Activated T-cell treated with anti-CD3 and anti-CD28 coated beads, Interleukin-2, amount 50 U/mL, for 24 hours (primary cell): Measurements from ENCODE around the gene DLGAP3.
A peak's percentile ranks its signal among the peaks of the same experiment; 100 is the strongest.

Source experiments
- DNase-seq: peaks from one replicate; pipeline ENCODE4 v3.0.0-alpha.2; 2020
- H3K27ac Mint-ChIP-seq: 2 replicates; pipeline ENCODE4 v1.8.0; 2020; ENCODE audit warnings: mild to moderate bottlenecking, mixed read lengths
- H3K27me3 Mint-ChIP-seq: 2 replicates; pipeline ENCODE4 v1.8.0; 2020; ENCODE audit warnings: mixed read lengths
- H3K36me3 Mint-ChIP-seq: 2 replicates; pipeline ENCODE4 v1.8.0; 2020; ENCODE audit warnings: low read depth, mixed read lengths
- H3K4me1 Mint-ChIP-seq: 2 replicates; pipeline ENCODE4 v1.8.0; 2020; ENCODE audit warnings: low read depth, mixed read lengths
- H3K4me3 Mint-ChIP-seq: 2 replicates; pipeline ENCODE4 v1.8.0; 2020; ENCODE audit warnings: mild to moderate bottlenecking, moderate library complexity, mixed read lengths
- H3K9me3 Mint-ChIP-seq: 2 replicates; pipeline ENCODE4 v1.8.0; 2020; ENCODE audit warnings: mixed read lengths

The DLGAP3 gene

DNA sequence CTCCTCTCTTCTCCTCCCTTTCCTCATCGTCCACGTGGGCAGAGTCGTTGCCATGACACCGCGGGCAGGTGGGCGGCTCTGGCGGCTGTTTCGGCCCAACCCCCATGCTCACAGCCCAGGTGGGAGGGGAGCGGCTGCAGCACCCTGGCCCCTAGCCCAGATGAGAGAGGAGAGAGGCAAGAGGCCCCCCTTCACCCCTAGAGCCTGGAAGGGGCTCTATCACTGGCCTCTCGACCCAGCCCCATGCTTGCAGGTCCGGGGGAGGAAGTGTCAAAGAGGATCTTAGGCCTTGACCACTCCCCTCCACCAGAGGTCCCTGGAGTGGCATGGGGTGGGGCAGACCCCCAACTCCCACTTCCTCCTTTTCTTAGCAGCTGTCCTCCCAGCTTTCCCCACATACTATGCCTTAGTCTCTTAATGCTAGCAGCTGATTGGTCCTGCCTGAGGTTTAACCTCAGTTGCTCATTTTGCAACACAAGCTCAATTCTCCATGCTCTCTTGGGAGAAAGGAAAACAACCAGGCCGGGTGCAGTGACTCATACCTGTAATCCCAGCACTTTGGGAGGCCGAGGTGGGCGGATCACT is 10.4 kb downstream of the DLGAP3 start:
- Mint-ChIP-seq H3K9me3 (no peaks in the 10 kb centered on the region), H3K4me3 (no peak overlapping the region), H3K36me3 (no peaks in the 10 kb centered on the region), H3K4me1 (peaks cover 3% of the 10 kb centered on the region), H3K27me3 (peaks cover 53% of the 10 kb centered on the region), H3K27ac (no peak overlapping the region)
- DNase-seq = peak; percentile 36

DNA sequence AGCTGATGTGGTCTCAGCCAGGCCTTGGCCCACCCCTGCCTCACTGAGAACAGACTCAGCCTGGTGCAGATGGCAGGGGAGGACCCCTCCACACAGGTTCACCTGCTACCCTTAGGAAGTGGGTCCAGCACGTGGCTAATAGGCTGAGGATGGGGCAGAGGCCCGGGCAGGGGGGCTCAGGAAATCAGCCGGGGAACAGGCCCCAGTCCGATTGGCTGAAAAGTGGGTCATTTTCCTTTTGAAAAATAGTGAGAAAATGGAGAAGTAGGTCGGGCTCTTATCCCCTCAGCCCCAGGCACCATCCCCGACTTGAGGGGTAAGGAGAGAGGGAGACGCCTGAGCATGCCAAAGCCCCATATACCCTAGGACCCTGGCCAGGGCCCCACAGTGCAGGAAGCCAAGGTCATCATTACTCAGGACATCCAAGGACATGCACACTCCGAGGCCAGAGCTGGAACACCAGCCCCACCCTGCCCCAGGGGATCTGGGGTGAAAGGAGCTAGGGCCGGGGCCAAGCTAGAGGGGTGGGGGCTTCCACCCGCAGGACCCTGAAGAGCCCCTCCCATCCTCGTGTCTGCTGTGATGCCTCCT is 11.0 kb downstream of the DLGAP3 start:
- Mint-ChIP-seq H3K27ac (no peak overlapping the region), H3K36me3 (no peaks in the 10 kb centered on the region), H3K4me1 (peaks cover 3% of the 10 kb centered on the region), H3K27me3 (peaks cover 47% of the 10 kb centered on the region), H3K9me3 (no peaks in the 10 kb centered on the region), H3K4me3 (no peak overlapping the region)
- DNase-seq = no peak

DNA sequence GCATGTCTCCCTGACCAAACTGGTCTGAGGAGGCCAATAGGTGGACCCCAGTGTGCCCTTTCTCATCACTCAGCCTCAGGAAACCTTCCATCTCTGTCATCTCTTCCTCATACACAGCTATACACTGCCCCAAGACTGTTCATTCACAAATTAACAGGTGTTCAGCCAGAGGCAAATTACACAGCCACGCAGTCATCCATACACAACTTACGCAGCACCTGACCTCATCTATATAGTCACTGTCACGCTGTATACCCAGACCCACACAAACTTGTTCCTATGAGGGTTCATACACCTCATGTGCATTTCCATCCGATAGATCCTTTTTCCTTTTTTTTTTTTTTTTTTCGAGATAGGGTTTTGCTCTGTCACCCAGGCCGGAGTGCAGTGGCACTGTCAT is 12.4 kb downstream of the DLGAP3 start:
- H3K4me1 Mint-ChIP-seq = peaks cover 3% of the 10 kb centered on the region
- DNase-seq = no peak
- H3K27me3 Mint-ChIP-seq = peaks cover 33% of the 10 kb centered on the region
- no peaks in the 10 kb centered on the region for H3K9me3 Mint-ChIP-seq
- no peak overlapping the region for H3K4me3 Mint-ChIP-seq
- no peaks in the 10 kb centered on the region for H3K36me3 Mint-ChIP-seq
- H3K27ac Mint-ChIP-seq = no peak overlapping the region

DNA sequence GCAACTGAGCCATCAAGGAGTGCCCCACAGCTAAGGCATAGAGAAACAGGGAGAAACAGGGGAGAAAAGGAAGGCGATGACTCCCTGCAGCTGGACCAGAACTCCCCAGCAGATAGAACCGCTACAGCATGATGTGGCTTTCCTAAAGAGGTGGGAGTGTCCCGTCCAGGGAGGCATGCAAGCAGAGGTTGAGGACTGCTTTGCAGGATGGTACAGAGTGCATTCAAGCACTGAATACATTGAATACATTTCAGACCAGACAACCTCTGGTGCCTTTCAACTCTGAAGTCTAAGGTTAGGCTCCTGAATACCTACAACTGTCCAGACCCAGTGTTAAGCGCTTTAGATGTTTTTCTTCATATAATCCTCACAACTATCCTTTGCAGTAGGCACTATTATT is 13.3 kb downstream of the DLGAP3 start:
- Mint-ChIP-seq H3K27me3 (peaks cover 24% of the 10 kb centered on the region), H3K4me1 (peaks cover 3% of the 10 kb centered on the region), H3K27ac (no peak overlapping the region), H3K9me3 (no peaks in the 10 kb centered on the region), H3K4me3 (no peak overlapping the region), H3K36me3 (no peaks in the 10 kb centered on the region)
- no peak for DNase-seq

DNA sequence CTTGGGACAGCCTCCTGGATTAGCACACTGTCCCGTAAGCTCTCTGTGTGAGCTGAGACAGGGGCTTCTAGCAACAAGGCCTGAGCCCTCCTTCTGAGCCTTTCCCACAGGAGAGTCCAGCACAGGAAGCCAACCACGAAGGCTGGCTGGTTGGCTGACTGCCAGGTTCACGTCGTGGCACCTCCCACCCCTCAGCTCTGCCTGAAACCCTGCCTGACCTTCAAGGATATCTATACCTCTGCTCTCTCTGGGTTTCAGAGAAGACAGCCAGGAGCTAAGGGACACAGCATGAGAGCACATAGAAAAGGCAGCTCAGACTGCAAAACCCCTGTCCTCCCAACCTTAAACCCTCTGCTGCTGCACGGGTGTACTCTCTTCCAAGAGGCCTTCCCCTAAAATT is 13.9 kb downstream of the DLGAP3 start:
- no peak for DNase-seq

DNA sequence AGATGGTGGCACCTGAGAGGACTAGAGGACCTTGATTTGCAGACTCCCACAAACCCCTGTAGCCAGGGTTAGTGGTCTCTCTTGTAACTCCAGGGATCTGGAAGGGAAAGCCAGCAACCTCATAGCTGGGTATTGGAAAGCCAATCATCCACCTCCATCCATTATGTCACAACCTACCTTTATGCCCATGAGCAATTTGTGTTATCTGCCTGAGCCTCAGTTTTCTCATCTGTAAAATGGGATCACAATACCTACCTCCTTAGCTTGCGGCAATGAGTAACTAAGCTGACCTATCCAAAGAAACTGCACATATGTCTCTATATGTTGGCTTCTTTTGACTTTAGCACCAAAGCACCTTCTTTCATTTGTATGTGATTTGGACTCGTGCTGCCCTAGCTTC is 14.5 kb downstream of the DLGAP3 start:
- peaks cover 13% of the 10 kb centered on the region for H3K27me3 Mint-ChIP-seq
- H3K4me1 Mint-ChIP-seq = peaks cover 3% of the 10 kb centered on the region
- H3K4me3 Mint-ChIP-seq = no peak overlapping the region
- DNase-seq = no peak
- H3K27ac Mint-ChIP-seq = no peak overlapping the region
- H3K36me3 Mint-ChIP-seq = no peaks in the 10 kb centered on the region
- no peaks in the 10 kb centered on the region for H3K9me3 Mint-ChIP-seq

More for the DNA sequence above, 13.9 kb downstream of the DLGAP3 start:
- no peak overlapping the region for H3K4me3 Mint-ChIP-seq
- H3K27me3 Mint-ChIP-seq = peaks cover 18% of the 10 kb centered on the region
- no peak overlapping the region for H3K27ac Mint-ChIP-seq
- H3K36me3 Mint-ChIP-seq = no peaks in the 10 kb centered on the region
- H3K4me1 Mint-ChIP-seq = peaks cover 3% of the 10 kb centered on the region
- H3K9me3 Mint-ChIP-seq = no peaks in the 10 kb centered on the region

DNA sequence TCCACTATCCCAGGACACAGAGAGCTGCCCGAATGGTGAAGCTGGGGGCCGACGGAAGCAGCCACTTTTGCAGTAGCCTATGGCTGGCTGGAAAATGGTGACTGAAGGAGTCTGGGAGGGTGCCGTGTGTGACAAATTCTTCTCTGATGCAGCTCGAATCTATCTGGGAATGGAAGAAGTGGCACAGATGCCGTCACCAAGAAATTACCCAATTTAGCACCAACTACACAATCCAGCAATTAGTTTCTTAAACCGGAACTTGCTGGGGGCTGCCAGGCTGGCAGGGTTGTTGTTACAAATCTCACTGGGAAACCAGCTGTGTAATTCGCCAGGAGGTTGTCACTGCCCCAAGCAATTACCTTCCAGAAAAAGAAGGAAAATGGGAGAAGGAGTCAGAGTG is 18.0 kb downstream of the DLGAP3 start:
- no peak for DNase-seq
- Mint-ChIP-seq H3K9me3 (no peaks in the 10 kb centered on the region), H3K4me1 (no peaks in the 10 kb centered on the region), H3K27ac (no peak overlapping the region), H3K4me3 (no peak overlapping the region), H3K36me3 (no peaks in the 10 kb centered on the region), H3K27me3 (no peaks in the 10 kb centered on the region)

DNA sequence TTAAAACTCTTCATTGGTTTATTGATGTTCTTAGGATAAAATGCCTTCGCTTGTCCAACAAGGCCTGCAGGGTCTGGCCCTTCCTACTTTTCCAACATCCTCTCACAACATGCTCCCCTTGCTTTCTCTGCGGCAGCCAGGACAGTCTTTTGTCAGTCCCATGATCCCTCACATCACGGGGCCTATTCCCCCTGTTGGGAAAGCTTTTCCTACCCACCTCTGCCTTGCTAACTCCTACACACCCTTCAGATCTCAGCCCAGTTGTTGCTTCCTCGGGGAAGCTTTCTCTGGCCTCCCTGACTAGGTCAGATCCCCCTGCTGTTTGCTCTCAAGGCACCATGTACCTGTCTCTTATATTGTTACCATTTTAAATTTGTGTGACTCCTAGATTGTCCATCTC is 19.0 kb downstream of the DLGAP3 start:
- Mint-ChIP-seq H3K4me1 (no peaks in the 10 kb centered on the region), H3K9me3 (no peaks in the 10 kb centered on the region), H3K4me3 (no peak overlapping the region), H3K36me3 (no peaks in the 10 kb centered on the region), H3K27ac (no peak overlapping the region), H3K27me3 (no peaks in the 10 kb centered on the region)
- no peak for DNase-seq

DNA sequence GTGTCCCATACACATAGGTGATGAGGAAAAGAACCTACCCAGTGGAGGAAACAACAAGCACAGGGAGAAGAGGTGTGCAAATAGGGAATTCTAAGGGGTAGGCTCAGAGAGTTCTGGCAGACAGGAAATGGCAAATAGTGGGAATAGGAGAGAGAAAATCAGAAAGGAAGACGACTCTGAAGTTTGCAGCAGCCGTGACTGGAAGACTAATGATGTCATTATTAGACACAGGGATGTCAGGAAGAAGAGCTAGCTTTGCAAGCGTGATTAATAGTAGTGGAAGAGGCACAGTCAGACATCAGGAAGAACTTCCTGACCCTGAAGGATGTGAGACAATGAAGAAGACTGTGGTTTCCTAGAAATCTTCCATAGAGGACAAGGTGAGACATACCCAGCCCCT is 21.1 kb downstream of the DLGAP3 start:
- no peaks in the 10 kb centered on the region for H3K27me3 Mint-ChIP-seq
- no peaks in the 10 kb centered on the region for H3K9me3 Mint-ChIP-seq
- no peak overlapping the region for H3K4me3 Mint-ChIP-seq
- no peak overlapping the region for H3K27ac Mint-ChIP-seq
- no peaks in the 10 kb centered on the region for H3K36me3 Mint-ChIP-seq
- DNase-seq = no peak
- H3K4me1 Mint-ChIP-seq = no peaks in the 10 kb centered on the region

DNA sequence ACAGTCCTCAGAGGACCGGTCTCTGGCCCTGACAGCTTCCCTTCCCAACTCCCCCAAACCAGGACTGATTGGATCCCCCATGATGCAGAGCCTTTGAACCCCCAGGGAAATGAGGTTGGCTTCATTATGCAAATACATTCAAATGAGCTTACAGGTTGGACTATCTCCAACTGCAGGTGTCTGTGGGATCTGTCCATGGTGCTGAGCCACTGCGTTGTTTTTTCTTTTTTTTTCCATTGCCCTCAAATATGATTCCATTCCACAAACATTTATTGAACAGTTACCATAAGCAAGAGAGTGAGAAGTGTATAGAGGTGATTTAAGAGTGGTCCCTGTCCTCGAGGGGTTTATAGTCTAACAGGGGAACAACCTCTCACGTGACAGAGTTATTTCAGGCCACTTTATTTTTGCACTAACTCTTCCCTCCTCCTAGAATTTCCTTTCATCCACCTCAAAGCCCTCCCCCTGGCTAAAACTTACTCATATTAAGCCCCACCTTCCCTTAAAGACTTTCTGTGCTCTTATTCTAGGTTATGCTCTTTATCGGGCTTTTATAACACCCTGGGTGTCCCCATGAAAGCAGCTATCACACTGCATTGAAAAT is 21.9 kb downstream of the DLGAP3 start:
- H3K36me3 Mint-ChIP-seq = no peaks in the 10 kb centered on the region
- no peaks in the 10 kb centered on the region for H3K27me3 Mint-ChIP-seq
- H3K9me3 Mint-ChIP-seq = no peaks in the 10 kb centered on the region
- H3K27ac Mint-ChIP-seq = no peak overlapping the region
- H3K4me1 Mint-ChIP-seq = no peaks in the 10 kb centered on the region
- H3K4me3 Mint-ChIP-seq = no peak overlapping the region
- no peak for DNase-seq

DNA sequence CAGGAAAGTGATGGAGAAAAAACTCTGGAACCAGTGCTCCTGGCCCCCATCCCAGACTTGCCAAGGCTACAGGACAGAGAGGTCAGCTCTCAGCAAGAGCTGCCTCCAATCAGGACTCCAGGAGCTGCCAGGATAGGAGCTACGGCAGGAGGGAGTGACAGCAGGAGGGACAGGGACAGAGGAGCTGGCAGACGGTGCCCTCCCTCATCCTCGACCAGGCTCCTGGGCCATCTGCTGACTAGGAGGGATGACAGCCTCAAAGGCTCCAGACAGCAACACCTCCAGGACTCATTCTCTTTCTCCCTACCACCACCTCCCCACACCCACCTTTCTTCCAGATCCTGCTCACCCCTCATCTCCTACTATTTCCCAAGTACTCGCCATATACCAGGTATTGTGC is 22.7 kb downstream of the DLGAP3 start:
- no peak for DNase-seq
- no peak overlapping the region for H3K4me3 Mint-ChIP-seq
- no peak overlapping the region for H3K27ac Mint-ChIP-seq
- peaks cover 5% of the 10 kb centered on the region for H3K27me3 Mint-ChIP-seq
- H3K9me3 Mint-ChIP-seq = no peaks in the 10 kb centered on the region
- H3K4me1 Mint-ChIP-seq = no peaks in the 10 kb centered on the region
- no peaks in the 10 kb centered on the region for H3K36me3 Mint-ChIP-seq

DNA sequence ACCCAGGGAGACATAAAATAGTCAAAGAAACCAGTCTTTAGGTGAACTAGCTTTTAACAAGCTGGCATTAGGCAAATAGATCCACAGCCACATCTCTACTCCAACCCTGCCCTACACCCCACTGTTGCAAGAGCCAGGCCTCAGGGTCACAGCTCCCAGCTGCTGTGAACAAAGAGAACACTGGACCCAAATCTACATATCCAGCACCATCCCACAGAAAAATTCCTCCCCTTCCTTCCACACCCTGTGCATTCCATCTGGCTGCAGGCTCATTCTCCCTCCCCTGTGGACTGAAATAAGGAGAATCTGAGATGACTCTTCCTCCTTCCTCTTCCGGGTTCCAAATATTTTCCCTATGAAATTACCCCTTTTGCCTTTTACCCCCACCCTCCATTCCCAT is 23.2 kb downstream of the DLGAP3 start:
- DNase-seq = no peak
- H3K4me1 Mint-ChIP-seq = no peaks in the 10 kb centered on the region
- no peak overlapping the region for H3K27ac Mint-ChIP-seq
- no peaks in the 10 kb centered on the region for H3K9me3 Mint-ChIP-seq
- peaks cover 9% of the 10 kb centered on the region for H3K27me3 Mint-ChIP-seq
- no peaks in the 10 kb centered on the region for H3K36me3 Mint-ChIP-seq
- no peak overlapping the region for H3K4me3 Mint-ChIP-seq

DNA sequence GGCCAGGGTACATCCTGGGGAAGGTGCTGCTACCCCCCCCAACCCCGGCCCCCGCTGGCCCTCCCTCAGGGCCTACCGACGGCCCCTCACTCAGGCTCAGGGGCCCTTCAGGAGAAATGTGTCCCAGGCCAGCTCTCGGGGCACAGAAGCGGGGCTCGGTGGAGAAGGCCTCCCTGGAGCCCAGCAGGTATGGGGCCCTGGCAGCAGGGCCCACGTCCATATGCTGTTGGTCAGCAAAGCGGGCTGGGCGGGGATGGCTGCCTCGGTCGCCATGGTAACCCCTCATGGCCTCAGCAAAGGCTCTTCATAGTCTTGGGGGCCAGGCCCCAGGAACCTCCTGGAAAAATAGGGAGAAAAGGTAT is 24.4 kb downstream of the DLGAP3 start:
- no peaks in the 10 kb centered on the region for H3K4me1 Mint-ChIP-seq
- H3K36me3 Mint-ChIP-seq = no peaks in the 10 kb centered on the region
- H3K9me3 Mint-ChIP-seq = no peaks in the 10 kb centered on the region
- no peak overlapping the region for H3K4me3 Mint-ChIP-seq
- no peak overlapping the region for H3K27ac Mint-ChIP-seq
- no peak for DNase-seq
- H3K27me3 Mint-ChIP-seq = peaks cover 18% of the 10 kb centered on the region

DNA sequence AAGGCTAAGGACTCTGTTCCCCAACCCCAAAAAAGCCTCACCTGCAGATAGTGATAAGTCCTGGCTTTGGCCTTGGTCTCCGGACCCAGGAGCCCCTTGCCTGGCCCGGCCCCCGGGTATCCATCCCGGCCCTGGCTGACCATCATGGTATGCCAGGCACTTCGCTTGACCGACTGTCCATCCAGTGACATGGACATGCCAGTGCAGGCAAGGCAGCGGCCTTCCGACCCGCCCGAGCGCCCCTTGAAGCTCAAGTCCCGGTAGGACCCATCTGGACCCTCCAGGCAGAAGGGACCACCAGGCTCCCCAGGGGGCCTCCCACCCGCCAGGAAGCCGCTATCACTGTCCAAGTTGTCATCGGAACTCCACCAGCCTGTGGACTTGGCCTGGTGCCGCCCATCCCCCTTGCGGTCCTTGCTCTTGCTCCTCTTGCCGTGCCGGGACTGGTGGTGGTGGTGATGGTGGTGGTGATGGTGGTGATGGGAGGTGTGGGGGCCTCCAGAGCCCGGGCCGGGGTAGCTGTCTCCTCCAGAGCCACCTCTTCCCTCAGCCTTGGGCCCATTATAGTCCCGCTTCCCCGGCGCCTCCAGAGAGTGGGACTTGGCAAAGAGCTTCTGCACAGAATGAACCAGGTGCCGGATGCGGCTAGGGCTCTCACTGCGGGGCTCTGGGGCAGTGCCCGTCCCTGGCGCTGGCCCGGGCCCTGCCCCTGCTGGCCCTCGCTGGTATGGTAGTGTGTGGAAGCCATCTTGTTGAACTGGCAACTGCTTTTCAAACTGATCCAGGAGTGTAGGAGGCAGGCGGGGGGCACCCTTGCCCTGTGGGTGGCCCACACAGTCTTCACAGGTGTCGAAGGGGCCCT is 25.0 kb downstream of the DLGAP3 start:
- H3K36me3 Mint-ChIP-seq = no peaks in the 10 kb centered on the region
- no peak overlapping the region for H3K4me3 Mint-ChIP-seq
- H3K9me3 Mint-ChIP-seq = no peaks in the 10 kb centered on the region
- H3K27ac Mint-ChIP-seq = no peak overlapping the region
- peaks cover 21% of the 10 kb centered on the region for H3K27me3 Mint-ChIP-seq
- no peaks in the 10 kb centered on the region for H3K4me1 Mint-ChIP-seq
- DNase-seq = no peak

DNA sequence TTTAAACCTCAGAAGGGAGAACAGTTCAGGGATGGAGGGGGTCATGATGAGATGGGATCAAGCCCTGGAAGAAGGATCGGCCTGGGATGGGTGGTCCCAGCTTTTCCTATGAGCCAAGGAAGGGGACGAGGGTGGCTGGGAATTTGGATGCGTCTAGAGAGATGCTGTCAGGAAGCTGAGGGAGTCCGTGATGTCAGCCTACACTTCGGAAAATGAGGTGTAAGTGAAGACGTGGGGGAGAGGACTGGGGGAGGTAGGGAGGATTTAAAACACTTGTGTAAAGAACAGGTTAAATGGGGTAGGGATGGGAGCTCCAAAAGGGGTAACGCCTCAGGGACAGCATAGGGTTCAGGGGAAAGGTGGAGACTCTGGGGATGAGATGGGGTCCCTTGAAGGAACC is 27.5 kb downstream of the DLGAP3 start:
- Mint-ChIP-seq H3K36me3 (no peaks in the 10 kb centered on the region), H3K27ac (no peak overlapping the region), H3K27me3 (peaks cover 21% of the 10 kb centered on the region), H3K4me3 (no peak overlapping the region), H3K9me3 (no peaks in the 10 kb centered on the region), H3K4me1 (no peaks in the 10 kb centered on the region)
- DNase-seq = no peak
